ENCODE results near the gene DNAJC16. TPM values are rescaled to one million over a fixed set of nuclear protein-coding genes. Genes with fewer than 3 reads are reported as not detected.
"Not testable (repeated sequence)": the region's sequence is repeated elsewhere in the genome, so short reads cannot be mapped to it uniquely, and the experiment has no call there.

DNAJC16 gene
- total RNA-seq, 1 experiment from 2014 or later, result 23.2 TPM

DNA sequence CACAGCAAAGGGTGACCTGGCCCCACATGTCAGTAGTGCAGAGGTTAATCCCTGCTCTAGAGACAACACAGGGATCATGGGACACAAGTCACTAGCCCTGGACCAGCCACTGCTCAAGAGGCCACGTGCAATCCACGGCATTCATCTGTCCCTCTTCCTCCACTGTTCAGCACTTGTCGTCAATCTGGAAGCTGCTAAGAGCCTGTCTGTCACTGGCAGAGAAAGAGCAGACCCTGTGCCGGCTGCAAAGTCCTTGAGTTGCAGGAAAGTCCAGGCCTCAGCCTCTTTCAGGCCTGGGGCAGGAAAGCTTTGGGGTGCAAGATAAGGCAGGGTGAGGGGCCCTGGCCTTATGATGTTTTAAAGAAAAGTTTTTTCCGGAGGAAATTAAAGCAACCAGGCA, 34.1 kb upstream of the DNAJC16 start:
- DNase-seq, result no peak
- Histone ChIP-seq H3K27me3 (no peaks in the 10 kb centered on the region), H3K4me1 (peaks cover 27% of the 10 kb centered on the region), H3K4me3 (no peak overlapping the region), H3K27ac (no peak overlapping the region), H3K9me3 (replicated peaks) (0 out of 2 replicates have a peak, but pooled peaks cover under 1% of the 10 kb centered on the region), H3K36me3 (peaks cover 20% of the 10 kb centered on the region)

- no peak overlapping the region for H3K27ac ChIP-seq
- peaks cover 30% of the 10 kb centered on the region for H3K36me3 ChIP-seq
- no peaks in the 10 kb centered on the region for H3K27me3 ChIP-seq
- peaks cover 14% of the 10 kb centered on the region for H3K4me1 ChIP-seq
- H3K4me3 ChIP-seq, result no peak overlapping the region
- 0 out of 2 replicates have a peak, but pooled peaks cover 3% of the 10 kb centered on the region for H3K9me3 ChIP-seq (replicated peaks)
- no peak for DNase-seq
Measured at GRCh38 chr1:15493869-15494390, 32.7 kb upstream of the DNAJC16 start.

GRCh38 chr1:15500184-15501178, 26.2 kb upstream of the DNAJC16 start:
- H3K4me3 ChIP-seq, result no peak overlapping the region
- no peak for DNase-seq
- no peak overlapping the region for H3K27ac ChIP-seq
- H3K27me3 ChIP-seq, result no peaks in the 10 kb centered on the region
- H3K36me3 ChIP-seq, result peaks cover 37% of the 10 kb centered on the region
- H3K4me1 ChIP-seq, result peaks cover 12% of the 10 kb centered on the region
- 0 out of 2 replicates have a peak, but pooled peaks cover 3% of the 10 kb centered on the region for H3K9me3 ChIP-seq (replicated peaks)

DNA sequence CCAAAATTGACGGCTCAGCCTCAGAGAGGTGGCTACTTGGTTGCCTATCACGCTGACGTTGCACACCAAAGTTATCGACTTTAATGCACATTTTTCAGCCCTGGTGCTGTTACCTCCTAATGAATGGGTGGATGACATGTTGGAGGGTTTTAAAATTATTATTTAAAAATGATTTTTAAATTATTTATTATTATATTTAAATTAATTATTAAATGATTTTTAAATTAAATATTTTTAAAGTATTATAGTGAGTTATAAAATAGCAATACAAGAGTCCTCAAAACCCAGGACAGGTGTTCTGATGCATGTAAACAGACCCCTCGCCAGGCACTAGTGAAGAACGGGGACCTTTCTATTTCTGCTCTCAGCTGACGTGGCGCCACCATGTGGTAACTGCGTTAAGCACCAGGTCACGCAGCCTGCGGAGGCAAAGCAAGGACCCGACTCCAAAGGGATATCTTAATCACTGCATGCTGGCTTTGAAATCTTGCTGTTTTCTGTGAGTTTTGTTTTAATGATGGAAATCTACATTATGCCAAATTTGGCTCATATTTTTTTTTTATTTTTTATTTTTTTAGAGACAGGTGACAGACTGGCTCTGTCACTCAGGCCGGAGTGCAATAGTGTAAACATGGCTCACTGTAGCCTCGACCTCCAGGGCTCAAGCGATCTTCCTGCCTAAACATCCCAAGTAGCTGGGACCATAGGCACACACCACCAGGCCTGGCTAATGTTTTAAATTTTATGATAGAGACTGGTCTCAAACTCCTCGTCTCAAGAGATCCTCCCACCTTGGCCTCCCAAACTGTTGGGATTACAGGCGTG, 25.2 kb upstream of the DNAJC16 start:
- peaks cover 12% of the 10 kb centered on the region for H3K4me1 ChIP-seq
- H3K9me3 ChIP-seq (replicated peaks), result 0 out of 2 replicates have a peak, but pooled peaks cover 3% of the 10 kb centered on the region
- H3K4me3 ChIP-seq, result no peak overlapping the region
- peaks cover 41% of the 10 kb centered on the region for H3K36me3 ChIP-seq
- peak; percentile 87 to 94 for DNase-seq
- H3K27ac ChIP-seq, result no peak overlapping the region
- no peaks in the 10 kb centered on the region for H3K27me3 ChIP-seq

- Histone ChIP-seq H3K9me3 (replicated peaks) (no peaks in the 10 kb centered on the region), H3K27ac (no peak overlapping the region), H3K4me1 (peaks cover 12% of the 10 kb centered on the region), H3K4me3 (no peak overlapping the region), H3K27me3 (no peaks in the 10 kb centered on the region), H3K36me3 (peaks cover 27% of the 10 kb centered on the region)
- DNase-seq, result no peak
Measured at GRCh38 chr1:15504436-15504835, 22.2 kb upstream of the DNAJC16 start.

- H3K27ac ChIP-seq, result no peak overlapping the region
- no peaks in the 10 kb centered on the region for H3K27me3 ChIP-seq
- no peaks in the 10 kb centered on the region for H3K9me3 ChIP-seq (replicated peaks)
- no peak for DNase-seq
- H3K4me1 ChIP-seq, result peaks cover 3% of the 10 kb centered on the region
- no peak overlapping the region for H3K4me3 ChIP-seq
- peaks cover 18% of the 10 kb centered on the region for H3K36me3 ChIP-seq
Measured at GRCh38 chr1:15506831-15507230, 19.8 kb upstream of the DNAJC16 start.

DNA sequence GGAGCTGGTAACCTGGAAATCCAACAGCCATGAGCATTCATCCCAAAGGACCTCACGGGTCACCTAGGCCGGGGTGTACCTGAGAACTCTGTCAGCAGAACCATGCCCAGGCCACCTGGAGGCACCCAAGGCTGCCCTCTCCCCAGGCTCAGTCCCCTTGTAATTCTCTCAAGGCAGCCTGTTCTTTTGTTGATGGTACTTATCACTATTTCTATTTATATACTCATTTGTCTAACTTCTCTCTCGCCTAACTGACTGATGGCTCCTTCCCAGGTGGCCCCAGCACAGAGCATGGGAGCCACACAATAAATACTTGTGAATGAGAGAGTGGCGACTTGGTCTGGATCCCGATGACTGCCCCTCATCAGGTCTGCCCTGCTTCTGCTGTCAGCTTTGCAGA, 19.4 kb upstream of the DNAJC16 start:
- no peak overlapping the region for H3K27ac ChIP-seq
- no peaks in the 10 kb centered on the region for H3K27me3 ChIP-seq
- DNase-seq, result no peak
- H3K36me3 ChIP-seq, result peaks cover 22% of the 10 kb centered on the region
- no peak overlapping the region for H3K4me3 ChIP-seq
- H3K9me3 ChIP-seq (replicated peaks), result no peaks in the 10 kb centered on the region
- H3K4me1 ChIP-seq, result no peaks in the 10 kb centered on the region

DNA sequence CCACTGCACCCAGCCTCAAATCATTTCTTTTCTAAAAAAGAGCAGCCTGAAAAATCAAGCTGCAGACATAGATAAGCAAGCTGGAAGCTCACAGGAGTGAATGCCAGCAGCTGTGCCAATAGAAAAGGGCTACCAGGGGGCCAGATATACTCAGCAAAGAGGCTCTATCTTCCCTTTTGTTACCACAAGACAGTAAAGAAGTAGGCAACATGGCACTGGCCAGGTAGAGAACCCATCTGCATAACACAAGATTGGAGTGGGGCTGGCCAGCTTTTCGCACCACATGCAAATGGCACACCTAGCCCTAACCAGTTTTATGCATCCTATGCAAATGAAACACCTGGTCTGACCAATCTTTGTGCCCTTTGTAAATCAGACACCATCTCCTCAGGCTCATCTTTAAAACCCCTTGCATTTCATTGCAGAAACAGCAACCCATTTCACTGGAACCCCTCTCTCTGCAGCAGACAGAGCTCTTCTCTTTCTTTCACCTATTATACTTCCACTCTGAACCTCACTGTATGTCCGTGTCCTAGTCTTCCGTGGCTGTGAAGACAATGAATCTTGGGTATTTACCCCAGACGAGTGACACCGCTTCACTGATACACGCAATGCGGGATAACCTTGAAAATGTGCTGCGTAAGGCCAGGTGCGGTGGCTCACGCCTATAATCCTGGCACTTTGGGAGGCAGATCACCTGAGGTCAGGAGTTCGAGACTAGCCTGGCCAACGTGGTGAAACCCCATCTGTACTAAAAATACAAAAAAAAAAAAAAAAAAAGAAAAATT, 17.8 kb upstream of the DNAJC16 start:
- Histone ChIP-seq H3K27me3 (no peaks in the 10 kb centered on the region), H3K27ac (no peak overlapping the region), H3K9me3 (replicated peaks) (no peaks in the 10 kb centered on the region), H3K4me1 (no peaks in the 10 kb centered on the region), H3K4me3 (no peak overlapping the region), H3K36me3 (peaks cover 25% of the 10 kb centered on the region)
- no peak for DNase-seq

GRCh38 chr1:15509586-15509985, 17.1 kb upstream of the DNAJC16 start:
- H3K4me1 ChIP-seq, result no peaks in the 10 kb centered on the region
- H3K27ac ChIP-seq, result no peak overlapping the region
- no peaks in the 10 kb centered on the region for H3K27me3 ChIP-seq
- H3K9me3 ChIP-seq (replicated peaks), result no peaks in the 10 kb centered on the region
- no peak overlapping the region for H3K4me3 ChIP-seq
- no peak for DNase-seq
- H3K36me3 ChIP-seq, result peaks cover 26% of the 10 kb centered on the region

DNA sequence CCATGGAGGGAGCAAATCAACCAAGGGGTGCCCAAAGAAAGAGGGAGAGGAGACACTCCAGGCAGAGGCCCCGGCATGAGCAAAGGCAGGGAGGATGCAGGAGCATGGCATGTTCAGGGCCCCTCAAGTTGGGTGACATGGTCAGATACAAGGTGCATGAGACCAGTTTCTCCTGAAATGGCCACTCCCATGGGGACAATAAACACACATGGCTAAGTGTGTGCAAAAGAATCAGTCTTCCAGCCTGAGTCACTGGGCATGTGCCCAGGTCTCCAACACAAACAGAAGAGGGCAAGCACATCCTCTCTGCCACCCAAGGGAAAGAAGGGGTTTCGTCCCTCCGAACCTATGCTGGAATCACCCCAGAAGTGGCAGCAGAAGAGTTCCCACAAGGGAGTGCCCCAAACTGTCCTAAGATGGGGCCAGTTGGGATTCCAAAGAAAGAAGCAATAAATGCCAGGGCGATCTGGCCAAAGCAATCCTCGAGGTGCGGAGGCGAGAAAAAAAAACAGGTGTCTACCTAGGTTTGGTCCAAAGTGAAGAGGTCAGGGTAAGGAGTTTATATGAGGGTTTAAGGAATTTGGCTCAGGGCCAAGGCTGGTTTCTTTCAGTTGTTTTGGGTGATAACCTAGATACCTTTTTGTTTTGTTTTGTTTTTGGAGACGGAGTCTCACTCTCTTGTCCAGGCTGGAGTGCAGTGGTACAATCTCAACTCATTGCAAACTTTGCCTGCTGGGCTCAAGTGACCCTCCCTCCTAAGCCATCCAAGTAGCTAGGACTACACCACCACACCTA, 15.8 kb upstream of the DNAJC16 start:
- H3K36me3 ChIP-seq, result peaks cover 21% of the 10 kb centered on the region
- no peak for DNase-seq
- H3K27me3 ChIP-seq, result no peaks in the 10 kb centered on the region
- H3K4me1 ChIP-seq, result no peaks in the 10 kb centered on the region
- H3K9me3 ChIP-seq (replicated peaks), result no peaks in the 10 kb centered on the region
- no peak overlapping the region for H3K4me3 ChIP-seq
- no peak overlapping the region for H3K27ac ChIP-seq

- no peaks in the 10 kb centered on the region for H3K27me3 ChIP-seq
- H3K27ac ChIP-seq, result no peak overlapping the region
- peaks cover 31% of the 10 kb centered on the region for H3K36me3 ChIP-seq
- H3K4me3 ChIP-seq, result no peak overlapping the region
- H3K4me1 ChIP-seq, result no peaks in the 10 kb centered on the region
- H3K9me3 ChIP-seq (replicated peaks), result no peaks in the 10 kb centered on the region
- no peak for DNase-seq
Measured at GRCh38 chr1:15513192-15513591, 13.5 kb upstream of the DNAJC16 start.

GRCh38 chr1:15513919-15514318, 12.7 kb upstream of the DNAJC16 start:
- Histone ChIP-seq H3K27me3 (no peaks in the 10 kb centered on the region), H3K36me3 (peaks cover 31% of the 10 kb centered on the region), H3K4me3 (no peak overlapping the region), H3K9me3 (replicated peaks) (no peaks in the 10 kb centered on the region), H3K27ac (no peak overlapping the region), H3K4me1 (no peaks in the 10 kb centered on the region)
- no peak for DNase-seq

DNA sequence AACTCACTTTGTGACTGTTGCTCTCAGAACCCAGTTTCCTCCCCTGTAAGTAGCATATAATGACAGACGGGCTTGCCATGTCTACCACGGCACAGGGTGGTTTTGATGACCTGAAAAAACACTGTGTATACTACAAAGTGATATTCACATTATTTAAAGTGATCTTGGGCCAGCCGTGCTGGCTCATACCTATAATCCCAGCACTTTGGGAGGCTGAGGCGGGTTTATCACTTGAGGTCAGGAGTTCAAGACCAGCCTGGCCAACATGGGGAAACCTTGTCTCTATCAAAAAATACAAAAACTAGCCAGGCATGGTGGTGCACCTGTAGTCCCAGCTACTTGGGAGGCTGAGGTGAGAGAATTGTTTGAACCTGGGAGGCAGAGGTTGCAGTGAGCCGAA, 12.1 kb upstream of the DNAJC16 start:
- not testable (repeated sequence) for DNase-seq; H3K9me3 ChIP-seq (replicated peaks); H3K4me3 ChIP-seq; H3K27ac ChIP-seq; H3K4me1 ChIP-seq; H3K27me3 ChIP-seq
- H3K36me3 ChIP-seq, result peaks cover 29% of the 10 kb centered on the region
